GM03348 (cell line): ENCODE measurements around the gene BCAN.
"Not testable (repeated sequence)": the region's sequence is repeated elsewhere in the genome, so short reads cannot be mapped to it uniquely, and the experiment has no call there.

Source experiments
- DNase-seq: peaks from one replicate; pipeline ENCODE4 v3.0.0; 2012; ENCODE audit warnings: low spot score

Gene BCAN

GRCh38 chr1:156618853-156619581 lies 22.9 kb upstream of the BCAN start, which contains the start of gene HAPLN2:
HAPLN2 (plus strand) TSS chr1:156619415; CDS start chr1:156623491, 4,076 bp downstream.
- no peak for DNase-seq

- DNase-seq, result no peak
Observed at GRCh38 chr1:156619582-156619955, 22.3 kb upstream of the BCAN start.

DNA sequence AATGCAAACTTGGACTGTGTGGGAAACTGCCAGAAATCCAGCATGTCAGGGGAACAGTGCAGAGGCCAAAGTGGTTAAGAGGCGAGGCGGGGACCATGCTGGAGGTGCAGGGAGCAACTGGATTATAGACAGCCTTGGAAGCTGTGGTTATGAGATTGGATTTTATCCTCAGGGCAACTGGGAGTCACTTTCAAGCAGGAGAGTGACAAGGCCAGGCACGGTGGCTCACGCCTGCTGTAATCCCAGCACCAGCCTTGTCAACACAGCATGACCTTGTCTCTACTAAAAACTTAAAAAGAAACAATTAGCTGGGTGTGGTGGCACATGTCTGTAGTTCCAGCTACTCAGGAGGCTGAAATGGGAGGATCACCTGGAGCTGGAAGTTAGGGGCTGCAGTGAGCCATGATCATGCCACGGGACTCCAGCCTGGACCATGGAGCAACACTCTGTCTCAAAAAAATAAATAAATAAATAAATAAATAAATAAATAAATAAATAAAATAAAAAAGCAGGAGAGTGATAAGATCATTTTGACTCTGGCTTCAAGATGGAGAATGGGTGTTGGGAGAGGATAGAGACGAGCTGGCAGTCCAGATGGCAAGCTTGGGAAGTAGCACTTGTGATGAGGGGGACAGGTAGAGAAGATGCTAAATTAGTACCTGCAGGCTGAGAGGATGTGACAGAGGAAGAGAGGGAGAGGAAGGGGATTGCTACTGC lies 19.2 kb upstream of the BCAN start:
- no peak for DNase-seq

- peak; percentile 67 for DNase-seq
Observed at GRCh38 chr1:156623946-156624813, 17.7 kb upstream of the BCAN start.

DNA sequence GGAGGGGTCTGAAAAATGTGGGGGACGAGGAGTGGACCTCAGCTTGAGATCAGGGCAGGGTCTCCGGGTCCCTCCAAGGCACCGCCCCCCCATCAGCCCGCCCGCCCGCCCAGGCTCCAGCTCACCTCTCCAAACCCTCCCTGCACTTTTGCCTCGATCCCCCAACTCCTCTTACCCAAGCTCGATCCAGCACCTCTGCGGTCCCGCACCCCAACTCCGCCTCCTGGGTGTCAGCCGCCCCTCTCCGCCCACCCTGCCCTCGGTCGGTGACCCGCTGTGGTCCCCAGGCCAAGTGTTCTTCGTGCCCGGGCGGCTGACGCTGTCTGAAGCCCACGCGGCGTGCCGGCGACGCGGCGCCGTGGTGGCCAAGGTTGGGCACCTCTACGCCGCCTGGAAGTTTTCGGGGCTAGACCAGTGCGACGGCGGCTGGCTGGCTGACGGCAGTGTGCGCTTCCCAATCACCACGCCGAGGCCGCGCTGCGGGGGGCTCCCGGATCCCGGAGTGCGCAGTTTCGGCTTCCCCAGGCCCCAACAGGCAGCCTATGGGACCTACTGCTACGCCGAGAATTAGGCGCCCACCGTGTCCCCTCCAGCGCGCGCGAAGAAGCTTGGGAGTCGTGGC lies 17.0 kb upstream of the BCAN start:
- no peak for DNase-seq

DNA sequence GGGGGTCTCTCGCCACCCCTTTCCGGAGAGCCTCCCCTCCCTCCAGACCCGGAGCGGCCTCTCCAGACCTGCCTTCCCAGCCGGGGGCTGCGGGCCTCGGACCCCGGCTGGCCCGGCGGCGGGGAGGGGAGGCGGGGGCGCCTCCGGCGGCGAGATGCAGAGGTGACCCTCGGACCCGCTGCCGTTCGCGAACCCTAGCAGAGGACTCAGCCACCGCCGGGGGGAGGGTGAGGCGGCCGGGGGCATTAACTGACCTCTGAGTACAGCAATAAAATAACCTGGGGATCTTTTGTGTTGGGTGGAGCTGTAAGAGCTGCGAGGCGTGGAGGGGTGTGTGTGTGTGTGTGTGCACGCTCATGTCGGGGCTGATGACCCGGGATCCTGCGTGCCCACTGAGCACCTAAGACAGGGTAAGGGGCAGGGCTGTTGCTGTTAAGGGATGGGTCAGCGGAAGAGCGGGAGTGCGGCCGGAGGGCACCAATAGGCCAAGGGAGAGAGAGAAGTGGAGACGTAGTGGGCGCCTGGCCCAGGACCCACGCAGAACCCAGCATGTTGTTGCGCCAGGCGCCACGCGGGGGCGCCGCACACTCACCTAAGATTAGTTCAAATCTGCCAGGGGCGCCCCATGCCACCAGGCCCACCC lies 16.4 kb upstream of the BCAN start:
- DNase-seq, result peak; percentile 68

DNA sequence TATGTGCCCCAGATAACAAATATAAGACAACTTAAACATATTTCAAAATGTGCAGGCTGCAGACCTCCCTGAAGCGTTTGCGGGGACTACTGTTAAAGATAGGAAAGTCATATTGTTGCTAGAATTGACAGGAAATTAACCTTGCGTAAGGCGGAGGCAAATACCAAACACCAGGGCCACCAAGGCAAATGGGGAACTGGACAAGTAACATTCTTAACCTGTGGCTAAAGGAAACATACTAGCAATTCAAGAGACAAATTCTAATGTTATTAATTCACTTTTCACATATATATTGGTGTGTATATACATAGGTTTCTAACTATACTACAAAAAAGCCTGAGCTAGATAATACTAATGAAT lies 15.9 kb upstream of the BCAN start:
- no peak for DNase-seq

DNA sequence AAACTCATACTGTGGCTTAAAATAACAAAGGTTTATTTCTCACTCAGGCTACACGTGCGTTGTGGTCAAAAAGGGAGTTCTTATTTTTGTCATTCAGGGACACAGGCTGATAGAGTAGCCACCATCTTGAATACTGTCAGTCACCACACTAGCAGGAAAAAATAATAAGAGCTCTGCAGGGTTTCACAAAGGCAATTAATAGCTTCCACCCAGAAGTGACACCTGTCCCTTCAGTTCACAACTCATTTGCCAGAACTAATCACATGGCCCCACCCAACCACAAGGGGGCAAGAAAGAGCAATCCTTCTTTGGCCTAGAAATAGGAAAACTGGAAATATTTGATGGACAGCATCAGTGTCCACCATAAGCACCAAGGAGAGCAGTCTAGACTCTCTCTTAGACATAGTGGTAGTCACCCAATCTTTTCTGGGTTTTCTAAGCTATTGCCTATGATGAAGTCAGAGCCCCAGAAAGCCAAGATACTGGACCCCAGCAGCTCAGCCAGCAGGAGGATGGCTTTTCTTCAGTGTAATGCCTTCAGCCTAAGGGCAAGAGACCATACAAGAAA lies 14.5 kb upstream of the BCAN start:
- DNase-seq, result peak; percentile 47

- DNase-seq, result no peak
Observed at GRCh38 chr1:156629823-156630449, 12.0 kb upstream of the BCAN start.

DNA sequence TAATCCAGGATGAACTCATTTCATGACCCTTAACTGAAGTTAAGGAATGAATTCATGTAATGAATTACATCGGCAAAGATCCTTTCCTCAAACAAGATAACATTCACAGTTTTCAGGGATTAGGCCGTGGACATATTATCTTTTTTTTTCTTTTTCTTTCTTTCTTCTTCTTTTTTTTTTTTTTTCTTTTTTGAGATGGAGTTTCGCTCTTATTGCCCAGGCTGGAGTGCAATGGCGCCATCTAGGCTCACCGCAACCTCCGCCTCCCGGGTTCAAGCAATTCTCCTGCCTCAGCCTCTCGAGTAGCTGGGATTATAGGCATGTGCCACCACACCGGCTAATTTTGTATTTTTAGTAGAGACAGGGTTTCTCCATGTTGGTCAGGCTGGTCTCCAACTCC lies 10.8 kb upstream of the BCAN start:
- not testable (repeated sequence) for DNase-seq

- no peak for DNase-seq
Observed at GRCh38 chr1:156632355-156632754, 9.6 kb upstream of the BCAN start.

GRCh38 chr1:156638189-156638985 lies 3.5 kb upstream of the BCAN start:
- DNase-seq, result no peak

- DNase-seq, result no peak
Observed at GRCh38 chr1:156639601-156640101, 2.3 kb upstream of the BCAN start.

DNA sequence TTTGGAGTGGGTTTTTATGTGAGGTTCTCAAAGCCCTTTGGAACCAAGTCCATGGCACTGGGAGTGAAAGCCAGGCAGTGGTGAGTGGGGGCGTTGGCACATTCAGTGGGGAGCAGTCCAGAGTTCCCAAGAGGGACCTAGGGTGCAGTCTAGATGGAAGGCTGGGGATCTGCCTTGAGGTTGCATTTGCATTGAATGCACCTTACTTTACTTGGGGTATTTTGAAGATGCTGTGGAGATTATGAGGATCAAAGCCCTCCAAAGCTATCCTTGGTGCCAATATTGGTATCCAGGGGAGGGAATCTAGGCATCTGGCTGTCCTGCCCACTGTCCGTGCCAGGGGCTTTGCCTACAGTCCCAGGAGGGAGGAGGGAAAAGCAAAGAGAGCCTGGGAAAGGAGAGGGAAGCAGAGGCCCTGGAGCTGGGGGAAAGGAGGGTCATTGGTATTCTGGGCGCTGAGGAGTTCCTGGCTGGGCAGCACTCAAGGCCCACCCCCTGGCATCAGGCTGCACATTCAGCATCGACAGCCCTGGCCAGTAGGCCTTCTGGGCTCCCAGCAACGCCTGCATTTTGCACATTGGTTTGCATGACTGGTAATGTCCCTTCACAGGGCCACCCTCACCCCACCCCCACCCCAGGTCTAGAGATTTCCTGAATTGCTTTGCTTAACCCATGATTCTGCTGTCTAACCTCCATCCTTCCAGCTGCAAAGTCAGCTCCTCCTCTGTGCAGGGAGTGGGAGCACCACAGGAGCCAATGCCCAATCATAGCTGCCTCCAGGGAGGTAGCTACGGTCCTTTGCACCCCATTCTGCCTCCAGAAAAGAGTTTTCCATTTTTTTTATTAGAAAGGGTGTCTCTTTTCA lies 843 bp upstream of the BCAN start:
- DNase-seq, result no peak

- no peak for DNase-seq
Observed at GRCh38 chr1:156642265-156643048, 540 bp downstream of the BCAN start.

DNA sequence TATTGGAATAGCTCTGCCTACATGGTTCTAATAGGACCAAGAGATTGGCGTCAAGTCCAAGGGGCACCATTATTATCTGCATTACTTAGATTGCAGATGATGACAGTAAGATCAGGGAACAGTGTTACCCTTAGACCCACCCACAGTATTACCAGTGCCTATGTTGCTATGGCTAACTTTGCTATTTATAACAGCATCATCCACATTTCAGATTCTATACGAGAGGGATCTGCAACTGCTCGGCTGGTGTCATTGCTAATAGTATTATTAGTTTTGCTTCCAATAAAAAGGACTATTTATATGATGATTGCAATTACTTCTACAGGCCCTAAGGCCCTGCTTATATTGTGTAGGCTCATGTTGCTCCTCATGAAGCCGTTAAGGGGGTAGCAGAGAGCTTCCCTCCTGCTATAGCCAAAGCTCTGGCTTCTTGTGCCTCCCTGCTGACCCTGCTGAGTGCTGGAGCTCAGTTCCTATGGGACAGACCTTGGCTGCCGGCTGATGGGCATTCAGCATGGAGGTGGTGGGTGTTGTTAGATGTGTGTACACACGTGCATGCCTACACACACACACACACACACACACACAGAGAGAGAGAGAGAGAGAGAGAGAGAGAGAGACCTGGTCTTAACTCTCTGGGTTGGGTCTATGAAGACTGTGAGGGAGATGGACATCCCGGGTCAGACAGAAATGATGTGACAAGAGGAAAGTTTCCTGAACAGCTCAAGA lies 1.3 kb downstream of the BCAN start:
- DNase-seq, result no peak

GRCh38 chr1:156643778-156644092 lies 1.8 kb downstream of the BCAN start:
- DNase-seq, result no peak

DNA sequence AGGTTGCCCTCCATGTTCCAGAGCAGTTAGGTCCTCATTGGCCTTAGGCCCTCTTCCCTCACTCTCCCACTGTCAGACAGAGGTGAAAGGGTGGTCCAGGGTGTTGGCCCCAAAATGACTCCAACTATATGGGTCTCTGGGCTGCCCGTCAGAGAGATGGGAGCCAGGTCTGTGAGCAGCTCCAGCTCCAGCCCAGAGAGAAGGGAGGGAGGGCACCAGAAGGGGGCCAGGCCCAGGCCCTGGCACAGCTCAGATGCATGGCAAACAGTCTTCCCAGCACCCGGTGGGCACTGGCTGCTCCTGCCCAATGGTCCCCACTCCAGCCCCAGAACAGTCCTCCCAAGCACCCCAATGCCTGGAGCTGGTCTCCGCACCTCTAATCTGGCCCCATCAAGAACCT lies 2.2 kb downstream of the BCAN start:
- no peak for DNase-seq
